Activated B cell treated with CpG ODN at 0.5 μM for 24 hours (primary cell): Measurements from ENCODE around the gene PLEKHM3. TPM values are rescaled to one million over a fixed set of nuclear protein-coding genes. Genes with fewer than 3 reads are reported as not detected.

ENCODE experiments used
- ATAC-seq: fragments of 200-7000 bp; cut with Tn5 transposase; one replicate; pipeline ENCODE4 v1.10.0; 2021; ENCODE audit warnings: low read depth, mild to moderate bottlenecking, moderate library complexity
- CTCF ChIA-PET: fragments of 350-600 bp; sonication (Branson Sonifier 250); formaldehyde crosslinking; loops from one replicate; lab custom pipeline; 2021; ENCODE audit warnings: antibody characterized with exemption; lab: Charles Lee
- POLR2A ChIA-PET: fragments of 350-600 bp; sonication (Branson Sonifier 250); formaldehyde crosslinking; loops from one replicate; lab custom pipeline; 2021; ENCODE audit warnings: antibody characterized with exemption; lab: Charles Lee
- DNase-seq: peaks from one replicate; pipeline ENCODE4 v3.0.0; 2022
- H3K27ac Mint-ChIP-seq: one replicate; pipeline ENCODE4 v1.8.0; 2020; ENCODE audit warnings: mixed read lengths
- H3K27me3 Mint-ChIP-seq: one replicate; pipeline ENCODE4 v1.8.0; 2021; ENCODE audit warnings: mixed read lengths
- H3K36me3 Mint-ChIP-seq: one replicate; pipeline ENCODE4 v1.8.0; 2021; ENCODE audit warnings: low read depth, mixed read lengths
- H3K4me1 Mint-ChIP-seq: one replicate; pipeline ENCODE4 v1.8.0; 2021; ENCODE audit warnings: mixed read lengths
- H3K4me3 Mint-ChIP-seq: one replicate; pipeline ENCODE4 v1.8.0; 2020; ENCODE audit warnings: mild to moderate bottlenecking, mixed read lengths
- H3K9me3 Mint-ChIP-seq: one replicate; pipeline ENCODE4 v1.8.0; 2020; ENCODE audit warnings: mixed read lengths
- CTCF ChIP-seq: fragments of 200-600 bp; IDR thresholded peaks from one replicate; pipeline ENCODE4 v1.8.0; 2022; ENCODE audit warnings: antibody characterized with exemption, mild to moderate bottlenecking
- intact Hi-C: fragments of 100-400 bp; cut with micrococcal nuclease; formaldehyde crosslinking; loops from one replicate; pipeline ENCODE4 v1.15.1; 2024
- total RNA-seq: library from RNA; stranded (reverse); gene quantifications from 2 replicates; pipeline ENCODE4 v1.2.3, GENCODE V29; 2022

PLEKHM3 gene
- total RNA-seq, 1 donor from 2014 or later, result 12.0 TPM

DNA sequence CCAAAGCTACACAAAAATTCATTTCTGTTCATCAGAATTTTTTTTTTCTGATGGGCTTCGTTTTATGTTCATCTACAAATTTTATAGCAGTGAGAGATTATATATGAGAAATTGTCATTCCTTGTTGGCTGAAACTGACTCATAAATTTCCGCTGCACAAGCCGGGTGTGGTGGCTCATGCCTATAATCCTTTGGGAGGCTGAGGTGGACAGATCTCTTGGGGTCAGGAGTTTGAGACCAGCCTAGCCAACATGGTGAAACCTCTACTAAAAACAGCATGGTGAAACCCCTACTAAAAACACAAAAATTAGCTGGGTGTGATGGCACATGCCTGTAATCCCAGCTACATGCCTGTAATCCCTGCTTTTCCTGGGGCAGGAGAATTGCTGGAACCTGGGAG lies 72.0 kb downstream of the PLEKHM3 start:
- H3K4me3 Mint-ChIP-seq, result no peak overlapping the region
- DNase-seq (no peak), ATAC-seq (no peak)
- no peak overlapping the region for H3K27ac Mint-ChIP-seq
- intact Hi-C loops, result no loop called here
- no peaks in the 10 kb centered on the region for H3K9me3 Mint-ChIP-seq
- POLR2A ChIA-PET, result no interaction called here
- TF ChIP-seq CTCF, result no peak
- CTCF ChIA-PET, result no interaction called here
- peaks cover 13% of the 10 kb centered on the region for H3K4me1 Mint-ChIP-seq
- H3K27me3 Mint-ChIP-seq, result no peaks in the 10 kb centered on the region
- H3K36me3 Mint-ChIP-seq, result no peaks in the 10 kb centered on the region

GRCh38 chr2:207952564-207953345 lies 72.6 kb downstream of the PLEKHM3 start:
- H3K4me3 Mint-ChIP-seq, result no peak overlapping the region

DNA sequence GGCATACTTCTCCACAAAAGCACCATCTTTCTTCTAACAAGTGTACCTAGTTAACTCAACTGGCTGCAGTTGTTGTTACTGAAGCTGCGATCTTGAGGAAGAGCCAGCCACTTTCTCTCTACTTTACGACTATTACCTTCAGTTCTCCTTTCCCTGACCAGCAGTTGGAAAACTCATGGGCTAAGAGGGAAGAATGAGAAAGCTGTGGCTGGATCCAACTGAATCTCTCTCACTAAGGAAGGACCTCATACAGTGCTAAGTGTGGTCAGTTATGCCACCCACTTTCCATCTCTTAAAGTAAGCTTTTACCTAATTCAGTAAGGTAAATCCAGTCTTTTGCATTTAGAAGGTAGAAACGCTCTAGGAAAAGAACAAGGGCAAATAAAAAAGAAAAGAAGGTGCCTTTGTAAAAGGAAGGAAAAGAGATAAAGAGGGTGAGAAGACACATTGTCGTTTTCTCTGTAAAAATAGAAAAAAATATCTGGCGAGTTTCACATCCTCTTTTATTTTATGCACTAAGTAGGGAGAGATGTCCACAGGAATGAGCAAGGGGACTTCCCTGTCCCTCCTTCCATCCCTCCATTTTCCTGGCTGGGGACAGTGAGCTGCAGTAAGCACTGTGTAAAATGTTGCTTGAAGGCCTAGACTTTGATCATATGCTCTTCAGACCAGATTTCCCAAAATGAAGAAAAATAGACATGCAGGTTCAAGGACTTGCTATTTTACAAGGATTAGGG lies 73.4 kb downstream of the PLEKHM3 start:
- DNase-seq (no peak), ATAC-seq (no peak)
- intact Hi-C loops, result no loop called here
- H3K27ac Mint-ChIP-seq, result no peak overlapping the region
- TF ChIP-seq CTCF, result no peak
- no peaks in the 10 kb centered on the region for H3K36me3 Mint-ChIP-seq
- no peaks in the 10 kb centered on the region for H3K9me3 Mint-ChIP-seq
- H3K4me1 Mint-ChIP-seq, result peaks cover 13% of the 10 kb centered on the region
- H3K27me3 Mint-ChIP-seq, result no peaks in the 10 kb centered on the region
- ChIA-PET POLR2A (no interaction called here), CTCF (no interaction called here)
- no peak overlapping the region for H3K4me3 Mint-ChIP-seq

More at GRCh38 chr2:207952564-207953345, 72.6 kb downstream of the PLEKHM3 start:
- ATAC-seq, result no peak
- ChIA-PET POLR2A (no interaction called here), CTCF (no interaction called here)
- no peak overlapping the region for H3K27ac Mint-ChIP-seq
- H3K4me1 Mint-ChIP-seq, result peaks cover 13% of the 10 kb centered on the region
- no peak for DNase-seq
- TF ChIP-seq CTCF, result no peak
- H3K36me3 Mint-ChIP-seq, result no peaks in the 10 kb centered on the region
- no peaks in the 10 kb centered on the region for H3K9me3 Mint-ChIP-seq
- intact Hi-C loops, result no loop called here
- no peaks in the 10 kb centered on the region for H3K27me3 Mint-ChIP-seq

DNA sequence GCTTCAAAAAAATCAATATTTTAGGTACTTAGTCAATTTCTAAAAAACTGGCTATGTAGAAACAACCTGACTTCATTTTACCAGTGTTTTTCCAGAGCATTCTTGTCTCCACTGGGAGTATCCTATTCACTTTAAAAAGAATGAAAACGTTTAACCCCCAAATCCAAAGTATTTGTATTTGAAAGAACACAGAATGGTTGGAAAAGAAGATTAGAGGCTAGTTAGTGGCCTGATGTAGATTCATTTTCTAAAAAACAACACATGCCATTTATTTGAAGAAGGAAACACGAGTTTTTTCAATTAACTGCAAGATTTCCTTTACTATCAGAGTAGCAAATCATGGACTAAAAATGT lies 74.6 kb downstream of the PLEKHM3 start:
- H3K36me3 Mint-ChIP-seq, result peaks cover 6% of the 10 kb centered on the region
- POLR2A ChIA-PET, result no interaction called here
- no peak for ATAC-seq

More for the DNA sequence above, 74.6 kb downstream of the PLEKHM3 start:
- no peak for DNase-seq
- no peak overlapping the region for H3K4me3 Mint-ChIP-seq
- no peak for TF ChIP-seq CTCF
- no peaks in the 10 kb centered on the region for H3K9me3 Mint-ChIP-seq
- intact Hi-C loops, result no loop called here
- H3K27ac Mint-ChIP-seq, result no peak overlapping the region
- no peaks in the 10 kb centered on the region for H3K27me3 Mint-ChIP-seq
- peaks cover 13% of the 10 kb centered on the region for H3K4me1 Mint-ChIP-seq
- CTCF ChIA-PET, result no interaction called here
